Epithelial cell of esophagus (primary cell): Measurements from ENCODE around the gene CARD11.
"Not testable (repeated sequence)": the region's sequence is repeated elsewhere in the genome, so short reads cannot be mapped to it uniquely, and the experiment has no call there.

Experiments
- DNase-seq: peaks from one replicate; pipeline ENCODE4 v3.0.0; 2010; ENCODE audit warnings: low read depth
- H3K4me3 ChIP-seq: 2 replicates; pipeline ENCODE4 v1.5.1; 2011; ENCODE audit warnings: mild to moderate bottlenecking, low read length, control low read depth
- CTCF ChIP-seq: IDR thresholded peaks from 2 replicates; pipeline ENCODE4 v1.5.1; 2011; ENCODE audit warnings: low read depth, mild to moderate bottlenecking, low read length, control low read depth, inconsistent platforms; ENCODE audit not compliant: insufficient read depth; ENCODE audit errors: missing control alignments

The CARD11 gene

GRCh38 chr7:2920956-2921652, 122.6 kb downstream of the CARD11 start:
- no peak for TF ChIP-seq CTCF
- DNase-seq = peak; percentile 36
- no peak overlapping the region for H3K4me3 ChIP-seq

- H3K4me3 ChIP-seq, DNase-seq: not testable (repeated sequence)
Observed at GRCh38 chr7:2920480-2920879, 123.2 kb downstream of the CARD11 start.

- no peak for DNase-seq
- TF ChIP-seq CTCF = no peak
- H3K4me3 ChIP-seq = no peak overlapping the region
Observed at GRCh38 chr7:2920041-2920440, 123.6 kb downstream of the CARD11 start.

- DNase-seq = no peak
- TF ChIP-seq CTCF = no peak
- H3K4me3 ChIP-seq = no peak overlapping the region
Observed at GRCh38 chr7:2919256-2919655, 124.4 kb downstream of the CARD11 start.

- TF ChIP-seq CTCF = no peak
- H3K4me3 ChIP-seq = no peak overlapping the region
- DNase-seq = no peak
Observed at GRCh38 chr7:2918406-2918805, 125.3 kb downstream of the CARD11 start.

- no peak for TF ChIP-seq CTCF
- H3K4me3 ChIP-seq = no peak overlapping the region
- DNase-seq = no peak
Observed at GRCh38 chr7:2915023-2915422, 128.6 kb downstream of the CARD11 start.

- no peak for DNase-seq
- H3K4me3 ChIP-seq = no peak overlapping the region
- TF ChIP-seq CTCF = no peak
Observed at GRCh38 chr7:2913760-2914387, 129.8 kb downstream of the CARD11 start.
